Neural progenitor cell (in vitro differentiated cells): Measurements from ENCODE around the gene CBLL1. TPM values are rescaled to one million over a fixed set of nuclear protein-coding genes. Genes with fewer than 3 reads are reported as not detected.

ENCODE experiments used
- DNase-seq: peaks from one replicate; pipeline ENCODE4 v3.0.0-alpha.2; 2016; ENCODE audit warnings: low spot score
- H2AFZ ChIP-seq: fragments of 200-600 bp; sonication (generic); replicated peaks from 2 replicates; pipeline ENCODE4 v1.6.1; 2016; ENCODE audit warnings: antibody characterized with exemption
- H3F3A ChIP-seq: fragments of 200-600 bp; sonication (generic); 2 replicates; pipeline ENCODE4 v1.6.1; 2016; ENCODE audit warnings: antibody characterized with exemption, low read depth
- H3K27ac ChIP-seq: fragments of 200-600 bp; sonication (generic); 2 replicates; pipeline ENCODE4 v1.5.1; 2016; ENCODE audit warnings: mild to moderate bottlenecking
- H3K27me3 ChIP-seq: fragments of 200-600 bp; sonication (generic); 2 replicates; pipeline ENCODE4 v1.6.1; 2016; ENCODE audit warnings: mild to moderate bottlenecking, moderate library complexity
- H3K36me3 ChIP-seq: fragments of 200-600 bp; sonication (generic); 2 replicates; pipeline ENCODE4 v1.5.1; 2016
- H3K4me1 ChIP-seq: fragments of 200-600 bp; sonication (generic); 2 replicates; pipeline ENCODE4 v1.6.1; 2016; ENCODE audit warnings: mixed run types
- H3K4me2 ChIP-seq: fragments of 200-600 bp; sonication (generic); 2 replicates; pipeline ENCODE4 v1.6.1; 2016
- H3K4me3 ChIP-seq: fragments of 200-600 bp; sonication (generic); 2 replicates; pipeline ENCODE4 v1.5.1; 2016
- H3K79me2 ChIP-seq: fragments of 200-600 bp; sonication (generic); 2 replicates; pipeline ENCODE4 v1.6.1; 2016; ENCODE audit warnings: low read depth
- H3K9ac ChIP-seq: fragments of 200-600 bp; sonication (generic); 2 replicates; pipeline ENCODE4 v1.6.1; 2016
- H3K9me3 ChIP-seq: fragments of 200-600 bp; sonication (generic); 2 replicates; pipeline ENCODE4 v1.5.1; 2016; ENCODE audit warnings: low read depth
- H4K20me1 ChIP-seq: fragments of 200-600 bp; sonication (generic); 2 replicates; pipeline ENCODE4 v1.6.1; 2016; ENCODE audit warnings: low read depth
- H3K27ac Mint-ChIP-seq: 3 replicates; pipeline ENCODE4 v1.8.0; 2021; ENCODE audit warnings: mixed read lengths
- H3K27me3 Mint-ChIP-seq: 2 replicates; pipeline ENCODE4 v1.8.0; 2022; ENCODE audit warnings: low read depth, mild to moderate bottlenecking, inconsistent platforms, moderate library complexity, mixed read lengths; ENCODE audit not compliant: insufficient read depth
- H3K36me3 Mint-ChIP-seq: 3 replicates; pipeline ENCODE4 v1.8.0; 2021; ENCODE audit warnings: mixed read lengths
- H3K4me1 Mint-ChIP-seq: 3 replicates; pipeline ENCODE4 v1.8.0; 2021; ENCODE audit warnings: mixed read lengths
- H3K4me3 Mint-ChIP-seq: 3 replicates; pipeline ENCODE4 v1.8.0; 2021; ENCODE audit warnings: mild to moderate bottlenecking, moderate library complexity, mixed read lengths
- H3K9me3 Mint-ChIP-seq: 3 replicates; pipeline ENCODE4 v1.8.0; 2020; ENCODE audit warnings: mixed read lengths
- CTCF ChIP-seq: fragments of 200-600 bp; sonication (generic); IDR thresholded peaks from 2 replicates; pipeline ENCODE4 v1.5.1; 2017; ENCODE audit warnings: antibody characterized with exemption, mild to moderate bottlenecking
- EZH2 ChIP-seq: fragments of 200-600 bp; sonication (generic); IDR thresholded peaks from 2 replicates; pipeline ENCODE4 v1.6.1; 2017; ENCODE audit warnings: antibody characterized with exemption, mild to moderate bottlenecking, moderate library complexity
- EZH2phosphoT487 ChIP-seq: fragments of 200-600 bp; sonication (generic); IDR thresholded peaks from 2 replicates; pipeline ENCODE4 v1.6.1; 2017; ENCODE audit warnings: antibody characterized with exemption
- total RNA-seq: library from RNA; depleted of rRNA; stranded (reverse); fragments of >200 nt; gene quantifications from 2 replicates; pipeline ENCODE4 v1.2.3, GENCODE V29; 2015; ENCODE audit warnings: low replicate concordance

The CBLL1 gene
- total RNA-seq, 1 donor from 2014 or later, result 58.0 TPM

- Histone ChIP-seq H2AFZ (no peak overlapping the region), H3K36me3 (peaks cover 35% of the 10 kb centered on the region), H3K27me3 (no peaks in the 10 kb centered on the region), H3K4me2 (no peak overlapping the region), H3K79me2 (peaks cover 57% of the 10 kb centered on the region), H3F3A (no peaks in the 10 kb centered on the region), H3K9ac (no peak overlapping the region), H4K20me1 (peaks cover 30% of the 10 kb centered on the region), H3K4me3 (no peak overlapping the region), H3K4me1 (no peaks in the 10 kb centered on the region), H3K27ac (no peak overlapping the region), H3K9me3 (no peaks in the 10 kb centered on the region)
- no peak for DNase-seq
- Mint-ChIP-seq H3K36me3 (peaks cover 13% of the 10 kb centered on the region), H3K4me3 (no peak overlapping the region), H3K4me1 (peaks cover 7% of the 10 kb centered on the region), H3K9me3 (no peaks in the 10 kb centered on the region), H3K27ac (no peak overlapping the region), H3K27me3 (no peaks in the 10 kb centered on the region)
- TF ChIP-seq EZH2phosphoT487 (no peak), CTCF (no peak), EZH2 (no peak)
These were observed 7.2 kb downstream of the CBLL1 start for GRCh38 chr7:107751113-107751512.

GRCh38 chr7:107754642-107755041 is 10.7 kb downstream of the CBLL1 start:
- no peak for TF ChIP-seq EZH2phosphoT487
- no peak for TF ChIP-seq CTCF
- no peak for TF ChIP-seq EZH2
- H3K4me2 ChIP-seq, result no peak overlapping the region
- peaks cover 4% of the 10 kb centered on the region for H4K20me1 ChIP-seq
- H3K27me3 Mint-ChIP-seq, result no peaks in the 10 kb centered on the region
- H3K9me3 Mint-ChIP-seq, result no peaks in the 10 kb centered on the region
- no peak overlapping the region for H3K9ac ChIP-seq
- H3K27ac Mint-ChIP-seq, result no peak overlapping the region
- H2AFZ ChIP-seq, result no peak overlapping the region
- H3K4me1 ChIP-seq, result no peaks in the 10 kb centered on the region
- H3K4me3 ChIP-seq, result no peak overlapping the region
- H3K27ac ChIP-seq, result no peak overlapping the region
- H3K79me2 ChIP-seq, result peaks cover 21% of the 10 kb centered on the region
- no peaks in the 10 kb centered on the region for H3F3A ChIP-seq
- no peaks in the 10 kb centered on the region for H3K9me3 ChIP-seq
- H3K36me3 Mint-ChIP-seq, result peaks cover 27% of the 10 kb centered on the region
- peaks cover 26% of the 10 kb centered on the region for H3K36me3 ChIP-seq
- H3K4me1 Mint-ChIP-seq, result peaks cover 7% of the 10 kb centered on the region
- DNase-seq, result no peak
- no peak overlapping the region for H3K4me3 Mint-ChIP-seq
- H3K27me3 ChIP-seq, result no peaks in the 10 kb centered on the region

- H3K4me3 ChIP-seq, result no peak overlapping the region
- H4K20me1 ChIP-seq, result no peaks in the 10 kb centered on the region
- no peaks in the 10 kb centered on the region for H3K4me1 ChIP-seq
- H3K27ac Mint-ChIP-seq, result no peak overlapping the region
- TF ChIP-seq CTCF, result no peak
- no peak for TF ChIP-seq EZH2phosphoT487
- no peak for TF ChIP-seq EZH2
- no peaks in the 10 kb centered on the region for H3K9me3 ChIP-seq
- H3F3A ChIP-seq, result no peaks in the 10 kb centered on the region
- no peak overlapping the region for H3K27ac ChIP-seq
- peaks cover 16% of the 10 kb centered on the region for H3K36me3 ChIP-seq
- no peak overlapping the region for H3K4me3 Mint-ChIP-seq
- no peak for DNase-seq
- H3K4me1 Mint-ChIP-seq, result no peaks in the 10 kb centered on the region
- peaks cover 2% of the 10 kb centered on the region for H3K27me3 Mint-ChIP-seq
- H3K9me3 Mint-ChIP-seq, result no peaks in the 10 kb centered on the region
- no peaks in the 10 kb centered on the region for H3K79me2 ChIP-seq
- no peak overlapping the region for H3K9ac ChIP-seq
- H3K4me2 ChIP-seq, result no peak overlapping the region
- H3K36me3 Mint-ChIP-seq, result peaks cover 21% of the 10 kb centered on the region
- H3K27me3 ChIP-seq, result no peaks in the 10 kb centered on the region
- no peak overlapping the region for H2AFZ ChIP-seq
These were observed 14.7 kb downstream of the CBLL1 start for GRCh38 chr7:107758667-107759066.

- Histone ChIP-seq H3K79me2 (no peaks in the 10 kb centered on the region), H3K27me3 (no peaks in the 10 kb centered on the region), H4K20me1 (no peaks in the 10 kb centered on the region), H3K4me1 (no peaks in the 10 kb centered on the region), H3K27ac (no peak overlapping the region), H3K9ac (no peak overlapping the region), H3K36me3 (no peaks in the 10 kb centered on the region), H3F3A (no peaks in the 10 kb centered on the region), H2AFZ (no peak overlapping the region), H3K4me3 (no peak overlapping the region), H3K9me3 (no peaks in the 10 kb centered on the region), H3K4me2 (no peak overlapping the region)
- DNase-seq, result no peak
- Mint-ChIP-seq H3K27me3 (no peaks in the 10 kb centered on the region), H3K36me3 (no peaks in the 10 kb centered on the region), H3K4me3 (no peak overlapping the region), H3K4me1 (no peaks in the 10 kb centered on the region), H3K27ac (no peak overlapping the region), H3K9me3 (no peaks in the 10 kb centered on the region)
- TF ChIP-seq EZH2phosphoT487, result no peak
- no peak for TF ChIP-seq EZH2
- no peak for TF ChIP-seq CTCF
These were observed 23.4 kb downstream of the CBLL1 start for GRCh38 chr7:107767391-107767790.
